Measurements from ENCODE around the gene INS. TPM values are rescaled to one million over a fixed set of nuclear protein-coding genes. Genes with fewer than 3 reads are reported as not detected.

Gene INS
- total RNA-seq, 1 donor from 2014 or later = not detected

- intact Hi-C loops (cut with micrococcal nuclease) = no loop called here
Observed at GRCh38 chr11:2167141-2168045, 6.4 kb upstream of the INS start.

- intact Hi-C loops (cut with micrococcal nuclease) = loop anchor here (1.0 kb wide), 1 partner anchor 254 kb away; no protein-coding TSS in a partner anchor
Observed at GRCh38 chr11:2166091-2166851, 5.3 kb upstream of the INS start.

- intact Hi-C loops (cut with micrococcal nuclease) = no loop called here
Observed at GRCh38 chr11:2165571-2165970, 4.6 kb upstream of the INS start.

DNA sequence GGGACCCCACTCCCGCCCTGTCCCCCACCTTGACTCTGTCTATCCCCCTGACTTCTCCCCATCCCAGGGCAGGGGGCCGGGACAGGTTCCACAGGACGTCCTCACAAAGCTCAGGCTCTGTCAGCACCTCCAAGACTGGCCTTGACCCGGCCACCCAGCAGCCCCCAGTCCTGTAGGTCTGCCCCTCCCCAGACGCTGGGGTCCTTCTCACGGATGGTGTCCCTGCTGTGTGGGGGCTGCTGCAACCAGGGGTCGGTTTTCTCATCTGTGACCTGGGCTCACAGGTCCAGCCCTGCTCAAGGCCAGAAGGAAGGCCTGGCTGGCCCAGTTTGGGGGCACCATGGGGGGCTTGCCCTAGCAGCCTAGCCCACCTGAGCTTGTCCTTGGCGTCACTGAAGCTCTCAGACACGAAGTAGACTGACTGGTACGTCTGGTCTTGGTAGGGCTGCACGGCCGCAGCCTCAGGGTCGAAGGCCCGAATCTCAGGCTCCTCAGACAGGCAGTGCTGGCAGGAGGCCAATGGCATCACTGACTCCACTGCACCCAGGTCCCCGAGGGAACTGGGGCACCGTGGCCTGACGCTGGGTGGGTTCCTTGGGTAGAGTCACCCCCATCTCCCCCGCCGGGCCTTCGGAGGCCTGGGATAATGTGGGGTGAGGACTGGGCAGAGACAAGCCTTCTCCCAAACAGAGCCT lies 4.0 kb upstream of the INS start:
- intact Hi-C loops (cut with micrococcal nuclease) = no loop called here

- intact Hi-C loops (cut with micrococcal nuclease) = no loop called here
Observed at GRCh38 chr11:2164081-2164480, 3.1 kb upstream of the INS start.

- intact Hi-C loops (cut with micrococcal nuclease) = no loop called here
Observed at GRCh38 chr11:2163428-2163978, 2.5 kb upstream of the INS start.

GRCh38 chr11:2159536-2160413 lies 1.2 kb downstream of the INS start:
- intact Hi-C loops (cut with micrococcal nuclease) = no loop called here

GRCh38 chr11:2158966-2159365 lies 2.0 kb downstream of the INS start:
- intact Hi-C loops (cut with micrococcal nuclease) = no loop called here

DNA sequence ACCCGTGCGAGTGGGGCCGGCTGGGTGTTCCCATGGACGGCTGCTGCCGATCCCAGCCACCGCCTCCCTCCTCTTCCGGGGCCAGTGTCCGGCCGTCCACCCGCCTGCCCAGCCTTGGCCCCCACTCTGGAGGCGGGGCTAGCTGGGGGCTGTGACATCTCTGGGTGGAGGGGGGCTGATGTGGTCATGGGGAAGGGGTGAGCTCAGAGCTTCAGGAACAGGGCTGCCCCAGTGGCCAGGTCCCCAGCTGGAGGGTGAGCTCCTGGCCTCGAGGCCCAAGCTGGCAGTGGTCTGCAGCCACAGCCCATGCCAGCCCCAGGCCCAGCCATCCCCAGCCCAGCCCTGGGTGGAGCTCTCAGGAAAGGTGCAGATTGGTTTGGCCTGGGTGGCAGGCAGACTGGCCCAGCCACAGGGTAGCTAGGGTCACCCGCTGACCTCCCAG lies 2.7 kb downstream of the INS start:
- intact Hi-C loops (cut with micrococcal nuclease) = no loop called here

GRCh38 chr11:2157294-2158040 lies 3.5 kb downstream of the INS start:
- intact Hi-C loops (cut with micrococcal nuclease) = no loop called here

- intact Hi-C loops (cut with micrococcal nuclease) = no loop called here
Observed at GRCh38 chr11:2156416-2157182, 4.4 kb downstream of the INS start.

DNA sequence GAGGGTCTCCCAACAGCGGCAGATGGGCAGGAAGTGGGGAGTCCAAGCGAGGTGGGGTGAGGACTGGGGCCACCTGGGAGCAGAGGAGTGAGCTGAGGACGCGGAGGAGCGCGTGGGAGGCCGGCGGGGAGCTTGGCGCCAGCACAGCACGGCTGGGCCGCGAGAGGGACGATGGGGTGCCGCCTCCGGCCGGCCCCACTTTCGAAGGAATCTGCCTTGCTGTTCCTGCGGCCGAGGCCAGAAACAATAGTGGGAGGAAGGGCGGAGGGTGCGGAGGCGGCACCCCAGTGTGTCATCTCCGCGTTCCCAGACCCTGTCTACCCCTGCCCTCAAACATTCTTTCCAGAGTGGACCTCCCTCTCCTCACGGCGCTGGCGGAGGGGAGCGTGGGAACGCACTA lies 5.5 kb downstream of the INS start:
- intact Hi-C loops (cut with micrococcal nuclease) = no loop called here

DNA sequence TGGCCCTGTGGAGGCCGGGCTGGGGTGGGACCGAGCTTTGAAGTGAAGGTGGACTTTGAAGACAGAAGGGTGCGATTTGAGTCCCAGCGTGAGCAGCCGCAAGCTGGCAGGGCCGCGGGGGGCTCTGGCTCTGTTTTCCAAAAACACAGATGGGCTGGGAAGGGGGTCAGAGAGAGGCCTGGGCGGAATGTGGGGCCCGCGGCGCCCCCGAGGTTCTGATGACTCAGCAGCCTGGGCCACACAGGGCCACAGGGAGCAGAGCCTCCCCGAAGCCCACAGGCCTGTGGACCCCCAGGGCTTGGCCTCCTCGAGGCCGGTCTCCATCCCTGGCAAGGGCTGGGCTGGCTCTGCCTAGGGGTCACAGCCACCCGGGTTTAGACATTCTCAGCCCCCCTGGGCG lies 6.1 kb downstream of the INS start:
- intact Hi-C loops (cut with micrococcal nuclease) = loop anchor here (5.0 kb wide), 1 partner anchor 273 kb away; no protein-coding TSS in a partner anchor

DNA sequence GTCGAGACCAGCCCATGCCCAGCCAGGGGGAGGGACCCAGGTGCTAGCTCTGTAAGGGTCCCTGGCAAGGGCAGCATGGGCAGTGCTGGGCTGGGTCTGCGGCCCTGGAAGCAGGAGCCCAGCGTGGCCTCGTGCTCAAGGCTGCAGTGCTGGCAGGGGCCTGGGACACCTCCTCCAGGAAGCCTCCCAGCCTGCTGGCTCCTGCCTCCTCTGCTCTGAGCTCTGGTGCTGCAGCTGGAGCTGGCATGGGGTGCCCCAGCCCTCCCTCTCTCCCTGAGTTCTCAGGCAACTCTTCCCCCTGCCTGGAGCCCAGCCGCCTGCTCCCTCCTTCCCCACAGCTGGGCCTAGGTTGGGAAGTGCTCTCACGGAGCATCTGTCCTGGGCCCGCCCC lies 6.8 kb downstream of the INS start:
- intact Hi-C loops (cut with micrococcal nuclease) = loop anchor here (5.0 kb wide), 1 partner anchor 272 kb away; no protein-coding TSS in a partner anchor

DNA sequence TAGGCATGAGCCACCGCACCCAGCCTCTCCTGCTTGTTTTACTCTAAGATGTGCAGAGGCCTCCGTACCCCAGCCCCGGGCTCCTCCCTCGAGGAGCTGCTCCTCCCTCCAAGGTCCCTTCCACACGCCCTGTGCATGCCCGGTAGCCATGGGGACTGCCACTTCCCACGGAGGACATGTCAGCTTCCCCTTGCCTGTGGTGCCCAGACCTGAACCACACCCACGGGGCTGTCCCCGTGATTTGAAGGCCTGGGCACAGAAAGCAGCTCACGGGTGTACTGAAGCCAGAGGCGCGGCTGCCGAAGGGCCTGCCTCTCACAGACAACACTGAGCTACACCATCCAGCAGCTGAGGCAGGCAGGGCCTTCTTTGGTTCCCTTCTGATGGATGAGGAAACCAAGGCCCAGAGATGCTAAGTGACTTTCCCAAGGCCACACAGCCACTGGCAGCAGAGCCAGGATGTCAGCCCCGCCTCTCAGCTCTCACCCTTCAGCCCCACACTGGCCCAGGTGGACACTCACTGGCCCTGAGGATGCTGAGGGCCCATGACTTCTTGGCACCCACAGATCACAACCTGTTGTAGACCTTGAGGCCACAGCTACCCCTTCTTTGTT lies 7.3 kb downstream of the INS start:
- intact Hi-C loops (cut with micrococcal nuclease) = loop anchor here (5.0 kb wide), 1 partner anchor 271 kb away; no protein-coding TSS in a partner anchor

DNA sequence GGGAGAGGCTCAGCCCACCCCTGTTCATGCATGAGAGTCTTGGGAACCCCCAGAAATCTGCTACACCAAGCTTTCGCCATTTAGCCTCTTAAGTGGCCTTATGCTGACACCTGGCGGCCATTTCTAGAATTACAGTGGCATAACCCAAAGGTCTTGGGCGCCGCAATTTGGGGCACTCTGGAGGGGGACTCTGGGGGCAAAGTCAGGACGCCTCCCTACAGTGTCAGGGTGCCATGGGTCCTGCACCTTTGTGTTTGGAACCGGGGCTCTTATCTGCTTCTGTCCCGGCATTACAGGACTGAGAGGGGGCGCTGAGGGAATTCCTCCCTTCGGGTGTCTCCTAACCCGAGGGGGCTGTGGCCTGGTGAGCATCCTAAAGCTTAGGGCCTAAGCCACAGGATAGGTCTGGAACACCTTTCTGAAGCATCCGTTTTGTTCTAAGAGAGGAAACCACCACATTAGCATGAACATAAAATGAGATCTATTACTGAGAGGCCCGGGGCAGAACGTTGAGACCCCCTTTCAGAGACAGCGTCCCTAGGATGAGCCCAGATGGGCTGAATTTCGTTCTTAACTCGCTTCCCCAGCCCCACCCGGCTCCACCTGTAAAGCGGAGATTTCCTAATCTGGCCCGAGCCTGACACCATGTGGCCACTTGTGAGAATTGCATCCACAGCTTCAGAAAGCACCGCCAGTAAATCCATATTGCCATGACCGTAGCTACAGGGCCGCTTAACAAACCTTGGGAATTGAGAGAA lies 9.3 kb downstream of the INS start:
- intact Hi-C loops (cut with micrococcal nuclease) = loop anchor here (2.0 to 5.0 kb wide), 2 partner anchors 269 to 313 kb away; partner anchors contain the start of gene TNNI2
